ENCODE data around the gene CABP4. TPM values are rescaled to one million over a fixed set of nuclear protein-coding genes. Genes with fewer than 3 reads are reported as not detected.

Gene CABP4
- total and polyA plus RNA-seq, 10 of the 15 experiments (the other 5 are each of a cell fraction or from before 2014, with no cell fraction given): 0.04 to 0.41 (median 0.14) TPM; not detected in 2

DNA sequence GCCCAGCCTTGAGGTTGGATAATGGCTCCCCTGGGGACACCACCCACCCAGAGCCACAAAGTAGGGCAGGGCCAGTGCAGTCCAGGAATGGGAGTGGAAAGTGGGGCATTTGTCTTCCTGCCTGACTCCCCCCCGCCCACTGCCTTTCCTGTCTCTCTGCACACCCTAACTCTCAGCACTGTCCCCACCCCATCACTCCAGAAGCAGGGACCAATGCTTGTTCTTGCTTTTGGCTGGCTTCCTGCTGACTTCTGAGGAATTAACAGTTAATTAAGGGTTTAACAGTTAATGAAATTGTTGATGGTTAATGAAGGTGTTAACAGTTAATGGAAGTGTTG lies 45.3 kb downstream of the CABP4 start:
- H3K4me2 ChIP-seq (ENCODE audit: control insufficient read depth, insufficient read depth): no peak overlapping the region
- H3K27me3 ChIP-seq (replicated peaks in 1 of 2; ENCODE audit: control insufficient read depth in 2 of 2, insufficient read depth in 2 of 2, low read length in 1 of 2): no peaks in the 10 kb centered on the region
- H3K27ac ChIP-seq (ENCODE audit: control insufficient read depth, insufficient read depth): no peak overlapping the region
- H3K9ac ChIP-seq (ENCODE audit: control insufficient read depth, insufficient read depth, low read length): no peak overlapping the region
- FAIRE-seq (no peak), ATAC-seq (no peak), DNase-seq (ENCODE audit: low read depth, low spot score) (no peak)
- RAD21 ChIA-PET (ENCODE audit: unreplicated experiment): no interaction called here
- peaks cover 5% of the 10 kb centered on the region for H3K4me1 ChIP-seq (ENCODE audit: control insufficient read depth, insufficient read depth, low read length)
- WGBS (ENCODE audit: insufficient coverage, insufficient replicate concordance, low lambda C conversion rate, missing lambda C conversion rate): 100% methylated on average over 1 of the region's 1 CpG
- POLR2A ChIA-PET: interaction anchor here (0.9 to 1.0 kb wide), 2 partner anchors 12 to 18 kb away, joined by 3 read pairs; partner anchors contain the start of gene AIP
- no peaks in the 10 kb centered on the region for H4K20me1 ChIP-seq (ENCODE audit: control insufficient read depth, insufficient read depth)
- H3K36me3 ChIP-seq (ENCODE audit: control insufficient read depth in 2 of 2, insufficient read depth in 2 of 2, low read length in 1 of 2): peaks cover 0 to 8% of the 10 kb centered on the region in 2 experiments; a peak in 3 of 4 replicates
- H2AFZ ChIP-seq (ENCODE audit: control insufficient read depth, low read depth, low read length): no peak overlapping the region
- no peak overlapping the region for H3K4me3 ChIP-seq
- in situ Hi-C loops (cut with MboI) (no loop called here), intact Hi-C loops (cut with micrococcal nuclease; ENCODE audit: unreplicated experiment) (no loop called here)
- SMC1A ChIA-PET (ENCODE audit: uncharacterized antibody, unreplicated experiment): no interaction called here
- no TSS peak for BruUV-seq (replicated peaks)
- CTCF ChIA-PET: interaction anchor here (0.6 to 1.1 kb wide), 2 partner anchors 99 to 129 kb away, joined by 3 to 4 read pairs; partner anchors contain the start of gene PPP1CA
- no peaks in the 10 kb centered on the region for H3K9me3 ChIP-seq (replicated peaks; ENCODE audit: control insufficient read depth, insufficient read depth, low read length)
- H3K79me2 ChIP-seq (ENCODE audit: control insufficient read depth, insufficient read depth, low read length): peaks cover 9% of the 10 kb centered on the region
- TF ChIP-seq, protein P1, sequence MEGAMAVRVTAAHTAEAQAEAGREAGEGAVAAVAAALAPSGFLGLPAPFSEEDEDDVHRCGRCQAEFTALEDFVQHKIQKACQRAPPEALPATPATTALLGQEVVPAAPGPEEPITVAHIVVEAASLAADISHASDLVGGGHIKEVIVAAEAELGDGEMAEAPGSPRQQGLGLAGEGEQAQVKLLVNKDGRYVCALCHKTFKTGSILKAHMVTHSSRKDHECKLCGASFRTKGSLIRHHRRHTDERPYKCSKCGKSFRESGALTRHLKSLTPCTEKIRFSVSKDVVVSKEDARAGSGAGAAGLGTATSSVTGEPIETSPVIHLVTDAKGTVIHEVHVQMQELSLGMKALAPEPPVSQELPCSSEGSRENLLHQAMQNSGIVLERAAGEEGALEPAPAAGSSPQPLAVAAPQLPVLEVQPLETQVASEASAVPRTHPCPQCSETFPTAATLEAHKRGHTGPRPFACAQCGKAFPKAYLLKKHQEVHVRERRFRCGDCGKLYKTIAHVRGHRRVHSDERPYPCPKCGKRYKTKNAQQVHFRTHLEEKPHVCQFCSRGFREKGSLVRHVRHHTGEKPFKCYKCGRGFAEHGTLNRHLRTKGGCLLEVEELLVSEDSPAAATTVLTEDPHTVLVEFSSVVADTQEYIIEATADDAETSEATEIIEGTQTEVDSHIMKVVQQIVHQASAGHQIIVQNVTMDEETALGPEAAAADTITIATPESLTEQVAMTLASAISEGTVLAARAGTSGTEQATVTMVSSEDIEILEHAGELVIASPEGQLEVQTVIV (IDR thresholded peaks at IDR 0.05; ENCODE audit: borderline replicate concordance, partially characterized antibody): no peak
- TF ChIP-seq WRNIP1 (IDR thresholded peaks at IDR 0.05; ENCODE audit: borderline replicate concordance, low read depth, low read length) (no peak), TARDBP (IDR thresholded peaks at IDR 0.05; ENCODE audit: borderline replicate concordance) (no peak), RAD21 (IDR thresholded peaks at IDR 0.05; ENCODE audit: insufficient read depth, low read depth, low read length) (no peak), BRCA1 (IDR thresholded peaks at IDR 0.05; ENCODE audit: low read depth, low read length) (no peak), YY1 (IDR thresholded peaks at IDR 0.05; ENCODE audit: low read depth, low read length) (no peak), EP300 (IDR thresholded peaks at IDR 0.05; ENCODE audit: borderline replicate concordance in 1 of 2, control insufficient read depth in 1 of 2, low read depth in 2 of 2, low read length in 2 of 2) (no peak)
- TF ChIP-seq, protein P2, sequence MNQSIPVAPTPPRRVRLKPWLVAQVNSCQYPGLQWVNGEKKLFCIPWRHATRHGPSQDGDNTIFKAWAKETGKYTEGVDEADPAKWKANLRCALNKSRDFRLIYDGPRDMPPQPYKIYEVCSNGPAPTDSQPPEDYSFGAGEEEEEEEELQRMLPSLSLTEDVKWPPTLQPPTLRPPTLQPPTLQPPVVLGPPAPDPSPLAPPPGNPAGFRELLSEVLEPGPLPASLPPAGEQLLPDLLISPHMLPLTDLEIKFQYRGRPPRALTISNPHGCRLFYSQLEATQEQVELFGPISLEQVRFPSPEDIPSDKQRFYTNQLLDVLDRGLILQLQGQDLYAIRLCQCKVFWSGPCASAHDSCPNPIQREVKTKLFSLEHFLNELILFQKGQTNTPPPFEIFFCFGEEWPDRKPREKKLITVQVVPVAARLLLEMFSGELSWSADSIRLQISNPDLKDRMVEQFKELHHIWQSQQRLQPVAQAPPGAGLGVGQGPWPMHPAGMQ (IDR thresholded peaks at IDR 0.05; ENCODE audit: borderline replicate concordance): no peak
- TF ChIP-seq, protein P3, sequence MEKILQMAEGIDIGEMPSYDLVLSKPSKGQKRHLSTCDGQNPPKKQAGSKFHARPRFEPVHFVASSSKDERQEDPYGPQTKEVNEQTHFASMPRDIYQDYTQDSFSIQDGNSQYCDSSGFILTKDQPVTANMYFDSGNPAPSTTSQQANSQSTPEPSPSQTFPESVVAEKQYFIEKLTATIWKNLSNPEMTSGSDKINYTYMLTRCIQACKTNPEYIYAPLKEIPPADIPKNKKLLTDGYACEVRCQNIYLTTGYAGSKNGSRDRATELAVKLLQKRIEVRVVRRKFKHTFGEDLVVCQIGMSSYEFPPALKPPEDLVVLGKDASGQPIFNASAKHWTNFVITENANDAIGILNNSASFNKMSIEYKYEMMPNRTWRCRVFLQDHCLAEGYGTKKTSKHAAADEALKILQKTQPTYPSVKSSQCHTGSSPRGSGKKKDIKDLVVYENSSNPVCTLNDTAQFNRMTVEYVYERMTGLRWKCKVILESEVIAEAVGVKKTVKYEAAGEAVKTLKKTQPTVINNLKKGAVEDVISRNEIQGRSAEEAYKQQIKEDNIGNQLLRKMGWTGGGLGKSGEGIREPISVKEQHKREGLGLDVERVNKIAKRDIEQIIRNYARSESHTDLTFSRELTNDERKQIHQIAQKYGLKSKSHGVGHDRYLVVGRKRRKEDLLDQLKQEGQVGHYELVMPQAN (conservative IDR thresholded peaks at IDR 0.05): no peak
- TF ChIP-seq, protein P4, sequence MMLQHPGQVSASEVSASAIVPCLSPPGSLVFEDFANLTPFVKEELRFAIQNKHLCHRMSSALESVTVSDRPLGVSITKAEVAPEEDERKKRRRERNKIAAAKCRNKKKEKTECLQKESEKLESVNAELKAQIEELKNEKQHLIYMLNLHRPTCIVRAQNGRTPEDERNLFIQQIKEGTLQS (IDR thresholded peaks at IDR 0.05; ENCODE audit: borderline replicate concordance, extremely low read depth, low read depth, low read length): no peak
- TF ChIP-seq, protein P5, sequence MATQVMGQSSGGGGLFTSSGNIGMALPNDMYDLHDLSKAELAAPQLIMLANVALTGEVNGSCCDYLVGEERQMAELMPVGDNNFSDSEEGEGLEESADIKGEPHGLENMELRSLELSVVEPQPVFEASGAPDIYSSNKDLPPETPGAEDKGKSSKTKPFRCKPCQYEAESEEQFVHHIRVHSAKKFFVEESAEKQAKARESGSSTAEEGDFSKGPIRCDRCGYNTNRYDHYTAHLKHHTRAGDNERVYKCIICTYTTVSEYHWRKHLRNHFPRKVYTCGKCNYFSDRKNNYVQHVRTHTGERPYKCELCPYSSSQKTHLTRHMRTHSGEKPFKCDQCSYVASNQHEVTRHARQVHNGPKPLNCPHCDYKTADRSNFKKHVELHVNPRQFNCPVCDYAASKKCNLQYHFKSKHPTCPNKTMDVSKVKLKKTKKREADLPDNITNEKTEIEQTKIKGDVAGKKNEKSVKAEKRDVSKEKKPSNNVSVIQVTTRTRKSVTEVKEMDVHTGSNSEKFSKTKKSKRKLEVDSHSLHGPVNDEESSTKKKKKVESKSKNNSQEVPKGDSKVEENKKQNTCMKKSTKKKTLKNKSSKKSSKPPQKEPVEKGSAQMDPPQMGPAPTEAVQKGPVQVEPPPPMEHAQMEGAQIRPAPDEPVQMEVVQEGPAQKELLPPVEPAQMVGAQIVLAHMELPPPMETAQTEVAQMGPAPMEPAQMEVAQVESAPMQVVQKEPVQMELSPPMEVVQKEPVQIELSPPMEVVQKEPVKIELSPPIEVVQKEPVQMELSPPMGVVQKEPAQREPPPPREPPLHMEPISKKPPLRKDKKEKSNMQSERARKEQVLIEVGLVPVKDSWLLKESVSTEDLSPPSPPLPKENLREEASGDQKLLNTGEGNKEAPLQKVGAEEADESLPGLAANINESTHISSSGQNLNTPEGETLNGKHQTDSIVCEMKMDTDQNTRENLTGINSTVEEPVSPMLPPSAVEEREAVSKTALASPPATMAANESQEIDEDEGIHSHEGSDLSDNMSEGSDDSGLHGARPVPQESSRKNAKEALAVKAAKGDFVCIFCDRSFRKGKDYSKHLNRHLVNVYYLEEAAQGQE (IDR thresholded peaks at IDR 0.05; ENCODE audit: low read depth, low read length): no peak

Data from GM12878 (cell line).